ENCODE measurements around the gene STX18.

Gene STX18

DNA sequence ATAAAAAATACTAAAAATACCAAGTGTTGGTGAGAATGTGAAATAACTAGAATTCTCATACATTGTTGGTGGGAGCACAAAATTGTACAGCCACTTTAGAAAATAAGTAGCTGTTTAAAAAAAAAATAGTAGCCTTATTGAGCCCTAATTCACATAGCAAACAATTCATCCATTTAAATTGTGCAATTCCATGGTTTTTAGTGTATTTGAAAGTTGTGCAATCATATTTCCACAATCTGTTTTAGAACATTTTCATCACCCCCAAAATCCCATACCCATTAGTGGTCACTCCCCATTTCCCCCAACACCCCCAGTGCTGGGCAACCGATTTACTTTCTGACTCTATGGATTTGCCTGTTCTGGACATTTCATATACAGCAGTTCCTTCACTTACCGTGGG lies 37.1 kb downstream of the STX18 start:
- no peak for DNase-seq
- TF ChIP-seq, protein P1, sequence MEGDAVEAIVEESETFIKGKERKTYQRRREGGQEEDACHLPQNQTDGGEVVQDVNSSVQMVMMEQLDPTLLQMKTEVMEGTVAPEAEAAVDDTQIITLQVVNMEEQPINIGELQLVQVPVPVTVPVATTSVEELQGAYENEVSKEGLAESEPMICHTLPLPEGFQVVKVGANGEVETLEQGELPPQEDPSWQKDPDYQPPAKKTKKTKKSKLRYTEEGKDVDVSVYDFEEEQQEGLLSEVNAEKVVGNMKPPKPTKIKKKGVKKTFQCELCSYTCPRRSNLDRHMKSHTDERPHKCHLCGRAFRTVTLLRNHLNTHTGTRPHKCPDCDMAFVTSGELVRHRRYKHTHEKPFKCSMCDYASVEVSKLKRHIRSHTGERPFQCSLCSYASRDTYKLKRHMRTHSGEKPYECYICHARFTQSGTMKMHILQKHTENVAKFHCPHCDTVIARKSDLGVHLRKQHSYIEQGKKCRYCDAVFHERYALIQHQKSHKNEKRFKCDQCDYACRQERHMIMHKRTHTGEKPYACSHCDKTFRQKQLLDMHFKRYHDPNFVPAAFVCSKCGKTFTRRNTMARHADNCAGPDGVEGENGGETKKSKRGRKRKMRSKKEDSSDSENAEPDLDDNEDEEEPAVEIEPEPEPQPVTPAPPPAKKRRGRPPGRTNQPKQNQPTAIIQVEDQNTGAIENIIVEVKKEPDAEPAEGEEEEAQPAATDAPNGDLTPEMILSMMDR (IDR thresholded peaks at IDR 0.05), result no peak
- H3K9me3 ChIP-seq, result no peaks in the 10 kb centered on the region
- intact Hi-C loops (cut with DNase I; ENCODE audit: low total_unique reads), result no loop called here
- H3K36me3 ChIP-seq, result no peaks in the 10 kb centered on the region
- H3K4me1 ChIP-seq, result no peaks in the 10 kb centered on the region
- H3K27me3 ChIP-seq, result no peaks in the 10 kb centered on the region
- H3K27ac ChIP-seq, result no peak overlapping the region
- H3K4me3 ChIP-seq, result no peak overlapping the region

DNA sequence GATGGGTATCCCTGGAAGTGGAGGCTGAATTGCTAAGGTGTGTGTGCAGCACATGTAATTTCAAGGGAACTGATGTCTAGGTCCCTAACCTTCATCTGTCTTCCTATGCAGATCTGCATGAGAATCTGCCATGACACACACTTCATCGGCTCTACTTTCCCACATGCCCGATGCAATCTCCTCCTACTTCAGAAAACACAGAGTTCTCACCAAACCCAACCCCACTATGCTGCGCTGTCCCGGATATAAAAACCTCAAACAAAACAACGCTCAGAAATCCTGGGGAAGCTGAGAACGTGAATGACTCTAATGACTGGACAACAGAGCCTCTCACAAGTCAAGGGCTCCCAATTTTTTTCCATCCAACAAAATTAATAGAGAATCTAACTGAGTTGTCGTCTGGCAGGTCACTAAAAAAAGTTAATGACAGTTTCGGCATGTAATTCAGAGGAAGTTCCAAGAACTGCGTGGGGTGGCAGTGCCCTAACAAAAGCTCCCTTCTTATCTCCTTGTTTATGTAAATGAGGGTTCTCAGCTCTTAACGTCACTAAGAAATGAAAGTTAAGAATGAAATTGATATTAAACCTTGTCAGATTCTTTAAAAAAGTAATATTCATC lies 39.0 kb downstream of the STX18 start:
- Histone ChIP-seq H3K36me3 (no peaks in the 10 kb centered on the region), H3K4me3 (no peak overlapping the region), H3K27me3 (no peaks in the 10 kb centered on the region), H3K27ac (no peak overlapping the region), H3K9me3 (no peaks in the 10 kb centered on the region), H3K4me1 (no peaks in the 10 kb centered on the region)
- intact Hi-C loops (cut with DNase I; ENCODE audit: low total_unique reads), result no loop called here
- TF ChIP-seq, protein P1 (IDR thresholded peaks at IDR 0.05), result no peak
- no peak for DNase-seq

DNA sequence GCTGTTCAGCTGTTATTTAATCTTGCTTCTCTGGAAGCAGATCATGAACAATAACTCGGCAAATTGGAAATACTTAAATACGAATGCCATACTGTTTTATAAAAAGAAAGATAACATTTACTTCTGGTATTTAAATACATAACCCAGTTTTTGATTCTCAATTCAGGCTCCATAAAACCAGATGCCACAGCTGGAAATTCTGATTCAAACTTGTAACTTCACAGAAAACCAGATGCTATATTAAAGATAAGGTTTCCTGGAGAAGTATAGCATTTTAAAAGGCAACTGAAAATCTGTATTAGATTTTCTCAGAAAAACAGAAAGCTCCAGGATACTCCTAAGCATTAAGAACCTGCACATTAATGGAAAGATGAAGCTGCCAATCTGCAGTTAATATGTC lies 40.2 kb downstream of the STX18 start:
- intact Hi-C loops (cut with DNase I; ENCODE audit: low total_unique reads), result no loop called here
- no peak overlapping the region for H3K27ac ChIP-seq
- TF ChIP-seq, protein P1 (IDR thresholded peaks at IDR 0.05), result no peak

DNA sequence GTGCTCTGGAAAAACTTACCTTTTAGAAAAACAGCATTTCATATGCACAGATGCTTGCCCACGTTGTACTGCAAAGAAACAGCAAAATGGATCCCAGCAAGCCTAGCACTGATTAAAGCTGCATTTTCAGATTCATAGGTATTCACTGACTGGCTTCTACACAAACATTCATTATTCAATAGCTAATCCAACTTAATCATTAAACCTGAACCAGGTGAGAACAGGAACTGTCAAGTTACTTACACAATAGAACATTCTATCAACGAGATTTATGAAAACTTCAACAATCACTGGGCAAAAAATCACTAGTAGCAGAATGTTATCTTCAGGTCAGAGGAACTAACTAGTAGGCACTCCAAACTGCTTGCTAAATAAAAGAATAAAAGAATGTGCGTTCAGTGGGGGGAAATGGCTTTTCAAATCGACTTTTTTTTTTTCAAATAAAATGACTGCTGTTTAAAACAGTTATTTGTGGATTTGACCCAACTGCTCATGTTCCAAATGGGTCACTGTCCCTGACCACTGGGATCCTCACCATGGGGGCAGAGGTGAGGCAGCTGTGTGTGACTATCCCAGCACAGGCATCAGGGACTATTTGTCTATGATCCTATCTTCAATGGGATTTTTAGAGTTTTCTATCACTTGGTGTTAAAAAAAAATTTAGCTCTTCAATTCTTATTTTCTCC lies 42.3 kb downstream of the STX18 start:
- intact Hi-C loops (cut with DNase I; ENCODE audit: low total_unique reads), result no loop called here
- Histone ChIP-seq H3K27me3 (no peaks in the 10 kb centered on the region), H3K4me1 (no peaks in the 10 kb centered on the region), H3K9me3 (no peaks in the 10 kb centered on the region), H3K4me3 (no peak overlapping the region), H3K27ac (no peak overlapping the region), H3K36me3 (no peaks in the 10 kb centered on the region)
- DNase-seq, result no peak
- TF ChIP-seq, protein P1 (IDR thresholded peaks at IDR 0.05), result no peak

More for the DNA sequence above, 40.2 kb downstream of the STX18 start:
- H3K9me3 ChIP-seq, result no peaks in the 10 kb centered on the region
- no peaks in the 10 kb centered on the region for H3K27me3 ChIP-seq
- no peak overlapping the region for H3K4me3 ChIP-seq
- no peaks in the 10 kb centered on the region for H3K36me3 ChIP-seq
- H3K4me1 ChIP-seq, result no peaks in the 10 kb centered on the region
- DNase-seq, result no peak

DNA sequence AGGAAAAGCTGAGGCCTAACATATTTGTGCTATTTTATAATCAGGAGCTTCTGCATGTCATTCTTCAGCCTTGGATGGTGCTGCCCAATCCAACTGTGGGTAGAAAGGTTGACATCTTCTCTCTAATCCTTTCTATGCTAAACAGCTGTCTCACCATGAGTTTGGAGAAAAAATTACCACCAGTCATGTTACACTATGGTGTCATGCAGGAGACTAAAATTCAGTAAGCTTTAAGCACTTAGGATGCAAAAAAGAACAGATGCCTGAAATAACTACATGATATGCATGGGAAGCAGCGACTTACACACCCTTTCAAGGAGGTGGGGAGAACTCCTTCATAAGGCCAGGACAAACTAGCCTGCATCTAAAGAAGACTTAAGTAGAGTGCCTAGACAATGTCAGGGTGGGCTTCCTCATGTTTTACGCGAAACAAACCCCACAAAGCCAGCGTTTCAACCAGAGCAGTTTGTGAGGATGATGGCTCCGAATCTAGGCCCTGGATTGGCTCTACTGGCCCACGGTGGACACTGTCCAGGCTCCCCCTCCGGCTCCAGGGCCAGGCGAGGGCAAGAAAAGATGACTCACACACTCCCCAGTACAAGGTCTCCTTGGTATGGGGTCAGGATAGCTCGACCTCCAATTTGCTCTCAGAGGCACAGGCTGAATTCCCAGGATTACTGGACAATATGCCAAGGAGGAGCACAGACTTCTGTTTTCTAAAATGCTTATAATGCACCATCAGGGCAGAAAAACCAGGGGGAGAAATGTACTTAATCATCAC lies 45.1 kb downstream of the STX18 start:
- Histone ChIP-seq H3K36me3 (no peaks in the 10 kb centered on the region), H3K9me3 (no peaks in the 10 kb centered on the region), H3K27me3 (no peaks in the 10 kb centered on the region), H3K27ac (no peak overlapping the region), H3K4me1 (peaks cover 0 to 10% (median 0%) of the 10 kb centered on the region in 4 donors), H3K4me3 (no peak overlapping the region)
- TF ChIP-seq, protein P1 (IDR thresholded peaks at IDR 0.05), result no peak
- intact Hi-C loops (cut with DNase I; ENCODE audit: low total_unique reads), result no loop called here
- no peak for DNase-seq
